Epithelial cell of proximal tubule (primary cell): ENCODE results near the gene ST8SIA4. TPM values are rescaled to one million over a fixed set of nuclear protein-coding genes. Genes with fewer than 3 reads are reported as not detected.
"Not testable (repeated sequence)": the region's sequence is repeated elsewhere in the genome, so short reads cannot be mapped to it uniquely, and the experiment has no call there.

Source experiments
- DNase-seq: peaks from one replicate; pipeline ENCODE4 v3.0.0-alpha.2; 2011; ENCODE audit warnings: low read depth
- H3K4me3 ChIP-seq: 2 replicates; pipeline ENCODE4 v1.5.1; 2011; ENCODE audit warnings: low read depth, mild to moderate bottlenecking, low read length
- total RNA-seq: library from RNA; depleted of rRNA; stranded (reverse); fragments of >200 nt; gene quantifications from 2 replicates; pipeline ENCODE4 v1.2.3, GENCODE V29; 2015
- TF ChIP-seq, protein P1 (sequence below): conservative IDR thresholded peaks from 2 replicates; pipeline ENCODE4 v1.5.1; 2012; ENCODE audit warnings: low read depth, mild to moderate bottlenecking, low read length

ST8SIA4 gene
- total RNA-seq, 1 donor from 2014 or later, result 0.12 TPM

DNA sequence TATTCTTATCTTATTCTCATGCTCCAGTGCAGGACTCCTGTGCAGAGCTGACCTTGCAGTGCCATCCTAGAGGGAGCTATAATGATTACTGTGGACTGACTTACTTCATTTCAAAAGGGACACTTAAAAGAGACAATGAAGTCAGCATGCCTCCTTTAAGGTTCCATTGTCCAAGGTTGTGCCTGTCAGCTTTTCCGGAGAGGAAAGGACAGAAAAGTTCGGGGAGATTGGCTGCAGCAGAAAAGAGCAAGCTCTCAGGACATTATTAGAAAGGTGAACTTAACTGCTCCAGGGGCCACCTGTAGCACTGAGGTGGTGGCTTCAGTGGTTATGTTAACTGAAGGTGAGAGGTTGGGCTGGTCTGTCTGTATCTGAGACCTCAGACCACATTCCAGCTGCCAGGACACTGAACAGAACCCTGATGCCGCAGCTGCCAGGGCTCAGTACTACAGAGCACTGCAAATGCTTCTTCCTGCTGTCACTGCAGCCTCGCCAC, 112.9 kb downstream of the ST8SIA4 start:
- no peak overlapping the region for H3K4me3 ChIP-seq
- no peak for DNase-seq
- TF ChIP-seq, protein P1, sequence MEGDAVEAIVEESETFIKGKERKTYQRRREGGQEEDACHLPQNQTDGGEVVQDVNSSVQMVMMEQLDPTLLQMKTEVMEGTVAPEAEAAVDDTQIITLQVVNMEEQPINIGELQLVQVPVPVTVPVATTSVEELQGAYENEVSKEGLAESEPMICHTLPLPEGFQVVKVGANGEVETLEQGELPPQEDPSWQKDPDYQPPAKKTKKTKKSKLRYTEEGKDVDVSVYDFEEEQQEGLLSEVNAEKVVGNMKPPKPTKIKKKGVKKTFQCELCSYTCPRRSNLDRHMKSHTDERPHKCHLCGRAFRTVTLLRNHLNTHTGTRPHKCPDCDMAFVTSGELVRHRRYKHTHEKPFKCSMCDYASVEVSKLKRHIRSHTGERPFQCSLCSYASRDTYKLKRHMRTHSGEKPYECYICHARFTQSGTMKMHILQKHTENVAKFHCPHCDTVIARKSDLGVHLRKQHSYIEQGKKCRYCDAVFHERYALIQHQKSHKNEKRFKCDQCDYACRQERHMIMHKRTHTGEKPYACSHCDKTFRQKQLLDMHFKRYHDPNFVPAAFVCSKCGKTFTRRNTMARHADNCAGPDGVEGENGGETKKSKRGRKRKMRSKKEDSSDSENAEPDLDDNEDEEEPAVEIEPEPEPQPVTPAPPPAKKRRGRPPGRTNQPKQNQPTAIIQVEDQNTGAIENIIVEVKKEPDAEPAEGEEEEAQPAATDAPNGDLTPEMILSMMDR, result peak; percentile 32

DNA sequence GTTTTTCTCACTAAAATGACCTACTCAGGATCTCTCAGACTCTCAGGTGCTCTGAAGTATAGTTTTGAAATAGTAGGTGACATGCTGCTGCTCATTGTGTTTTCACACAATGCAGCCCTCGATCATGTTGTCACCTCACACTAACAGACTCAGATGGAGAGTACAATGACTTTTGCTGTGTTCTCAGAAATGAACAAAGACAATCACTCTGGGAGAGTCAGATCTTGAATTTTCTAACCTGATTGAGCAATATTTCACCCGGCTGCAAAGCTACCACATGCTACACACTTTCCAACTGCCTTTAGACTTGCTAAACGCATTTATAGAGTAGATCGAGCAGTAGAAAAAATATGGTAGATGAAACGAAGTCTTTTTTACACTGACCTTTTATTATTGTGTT, 113.4 kb downstream of the ST8SIA4 start:
- TF ChIP-seq, protein P1, result no peak
- DNase-seq, result no peak
- H3K4me3 ChIP-seq, result no peak overlapping the region

DNA sequence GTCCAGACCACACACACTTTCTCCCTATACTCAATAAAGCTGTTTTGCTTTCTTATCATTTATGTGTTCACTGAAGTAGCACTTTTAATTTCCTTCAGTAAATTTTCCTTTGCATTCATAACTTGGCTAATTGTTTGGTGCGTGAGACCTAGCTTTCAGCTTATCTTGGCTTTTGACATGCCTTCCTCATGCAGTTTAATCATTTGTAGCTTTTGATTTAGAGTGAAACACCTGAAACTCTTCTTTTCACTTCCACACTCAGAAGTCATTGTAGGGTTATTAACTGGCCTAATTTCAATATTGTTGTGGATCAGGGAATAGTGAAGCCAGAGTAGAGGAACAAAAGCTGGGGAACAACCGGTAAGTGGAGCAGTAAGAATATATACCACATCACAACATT, 114.7 kb downstream of the ST8SIA4 start:
- H3K4me3 ChIP-seq, result no peak overlapping the region
- DNase-seq, result no peak
- TF ChIP-seq, protein P1, result no peak

DNA sequence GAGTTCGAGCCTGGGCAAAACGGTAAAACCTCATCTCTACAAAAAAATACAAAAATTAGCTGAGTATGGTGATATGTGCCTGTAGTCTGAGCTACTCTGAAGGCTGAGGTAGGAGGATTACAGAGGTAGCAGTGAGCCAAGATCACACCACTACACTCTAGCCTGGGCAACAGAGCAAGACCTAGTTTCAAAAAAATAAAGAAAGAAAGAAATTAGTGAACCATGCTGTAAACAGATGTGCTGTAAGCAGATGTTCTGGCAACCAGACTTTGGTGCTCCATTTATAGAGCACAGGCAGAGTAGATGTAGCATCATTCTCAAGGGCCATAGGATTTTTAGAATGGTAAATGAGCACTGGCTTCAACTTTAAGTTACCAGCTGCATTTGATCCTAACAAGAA, 115.4 kb downstream of the ST8SIA4 start:
- TF ChIP-seq, protein P1, result no peak
- DNase-seq, result no peak
- no peak overlapping the region for H3K4me3 ChIP-seq

DNA sequence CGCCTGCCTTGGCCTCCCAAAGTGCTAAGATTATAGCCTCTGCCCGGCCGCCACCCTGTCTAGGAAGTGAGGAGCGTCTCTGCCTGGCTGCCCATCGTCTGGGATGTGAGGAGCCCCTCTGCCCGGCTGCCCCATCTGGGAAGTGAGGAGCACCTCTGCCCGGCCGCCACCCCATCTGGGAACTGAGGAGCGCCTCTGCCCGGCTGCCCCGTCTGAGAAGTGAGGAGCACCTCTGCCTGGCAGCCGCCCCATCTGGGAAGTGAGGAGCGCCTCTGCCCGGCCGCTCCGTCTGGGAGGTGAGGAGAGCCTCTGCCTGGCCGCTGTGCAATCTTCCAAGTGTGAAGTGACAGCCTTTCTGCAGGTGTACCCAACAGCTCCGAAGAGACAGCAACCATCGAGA, 117.5 kb downstream of the ST8SIA4 start:
- H3K4me3 ChIP-seq, DNase-seq: not testable (repeated sequence)

DNA sequence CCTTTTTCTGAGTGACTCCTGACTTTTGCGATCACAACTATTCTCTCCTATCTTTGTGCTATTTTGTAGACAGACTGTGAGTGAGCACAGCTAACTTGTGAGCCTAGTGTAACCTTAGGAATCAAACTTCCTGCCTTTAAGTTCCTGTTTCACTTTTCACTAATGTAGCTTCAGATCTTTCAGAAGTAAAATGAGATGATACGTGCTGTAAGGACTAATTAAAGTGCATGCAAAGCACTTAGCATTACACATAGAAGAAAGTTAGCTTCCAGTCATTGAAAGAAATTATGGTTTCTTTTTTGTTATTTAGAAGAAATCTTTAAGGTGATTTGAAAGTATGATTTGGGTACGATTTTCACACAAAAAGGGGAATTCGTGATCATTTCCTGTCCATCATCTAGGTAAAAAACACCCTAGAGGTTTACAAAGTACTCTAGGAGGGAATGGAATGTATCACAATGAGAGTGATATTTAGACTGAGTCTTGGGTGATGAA, 122.7 kb downstream of the ST8SIA4 start:
- TF ChIP-seq, protein P1, result no peak
- H3K4me3 ChIP-seq, result no peak overlapping the region
- DNase-seq, result no peak

DNA sequence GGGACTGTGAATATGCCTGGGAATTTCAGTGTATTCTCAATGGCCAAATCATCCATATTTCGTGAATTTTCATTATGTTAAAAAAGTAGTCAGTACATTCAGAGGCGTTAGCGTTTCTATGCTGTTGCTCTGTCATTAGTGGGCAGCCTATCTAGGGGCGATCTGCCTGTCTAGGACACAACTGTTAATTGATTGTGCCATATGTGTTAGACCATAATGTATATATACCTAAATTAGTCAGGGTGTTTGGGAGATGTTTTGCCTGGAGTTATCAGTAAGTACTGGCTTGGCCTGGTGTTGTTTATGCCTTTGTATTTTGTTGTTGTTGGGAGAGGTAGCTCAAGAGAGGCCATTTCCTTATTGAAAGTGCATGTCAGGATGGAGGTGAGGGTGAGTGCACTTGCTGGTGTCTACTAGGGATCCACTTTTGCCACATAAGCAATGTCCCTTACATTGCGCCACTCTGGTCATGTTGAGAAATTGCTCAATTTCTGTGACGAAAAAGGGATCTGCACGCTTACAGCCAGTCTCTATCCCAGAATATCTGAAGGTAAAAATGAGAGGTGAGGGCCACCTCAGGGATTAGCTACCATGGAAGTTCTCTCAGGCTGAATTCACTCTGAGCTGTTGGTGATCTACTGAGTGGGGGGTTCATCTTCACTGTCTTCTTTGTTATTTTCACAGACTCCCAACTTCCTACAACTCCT, 123.3 kb downstream of the ST8SIA4 start:
- DNase-seq, result no peak
- TF ChIP-seq, protein P1, result no peak
- no peak overlapping the region for H3K4me3 ChIP-seq
